ENCODE data around the gene SLC4A5.

SLC4A5 gene

DNA sequence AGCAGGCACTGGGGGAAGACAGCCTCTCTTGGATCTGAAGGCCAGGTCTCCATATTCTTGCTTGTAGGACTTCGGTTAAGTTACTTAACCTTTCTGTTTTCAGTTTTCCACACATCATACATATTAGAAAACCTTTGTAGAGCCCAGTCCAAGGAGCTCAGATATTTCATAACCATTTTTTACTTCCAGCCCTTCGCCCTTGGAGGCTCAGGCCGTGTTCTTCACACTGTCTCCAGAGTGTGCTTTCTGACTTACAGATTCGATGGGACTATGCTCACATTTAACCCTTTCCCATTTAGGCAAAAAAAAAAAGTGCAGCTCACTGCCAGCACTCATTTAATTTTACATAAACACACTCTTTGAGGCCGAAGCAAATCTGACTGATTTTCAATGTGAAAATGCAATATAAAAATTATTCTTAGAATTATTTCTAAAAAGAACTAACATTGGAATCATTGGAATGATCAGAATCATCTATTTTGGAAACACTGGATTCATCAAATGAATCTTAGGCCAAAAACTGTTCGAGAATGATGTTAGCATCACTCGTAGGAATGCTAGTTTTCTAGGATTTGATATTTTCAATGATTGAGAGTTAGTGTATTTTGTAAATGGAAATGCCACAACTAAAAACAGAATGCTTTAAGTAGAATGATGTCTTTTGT, 89.8 kb downstream of the SLC4A5 start:
- TF ChIP-seq, protein P1, sequence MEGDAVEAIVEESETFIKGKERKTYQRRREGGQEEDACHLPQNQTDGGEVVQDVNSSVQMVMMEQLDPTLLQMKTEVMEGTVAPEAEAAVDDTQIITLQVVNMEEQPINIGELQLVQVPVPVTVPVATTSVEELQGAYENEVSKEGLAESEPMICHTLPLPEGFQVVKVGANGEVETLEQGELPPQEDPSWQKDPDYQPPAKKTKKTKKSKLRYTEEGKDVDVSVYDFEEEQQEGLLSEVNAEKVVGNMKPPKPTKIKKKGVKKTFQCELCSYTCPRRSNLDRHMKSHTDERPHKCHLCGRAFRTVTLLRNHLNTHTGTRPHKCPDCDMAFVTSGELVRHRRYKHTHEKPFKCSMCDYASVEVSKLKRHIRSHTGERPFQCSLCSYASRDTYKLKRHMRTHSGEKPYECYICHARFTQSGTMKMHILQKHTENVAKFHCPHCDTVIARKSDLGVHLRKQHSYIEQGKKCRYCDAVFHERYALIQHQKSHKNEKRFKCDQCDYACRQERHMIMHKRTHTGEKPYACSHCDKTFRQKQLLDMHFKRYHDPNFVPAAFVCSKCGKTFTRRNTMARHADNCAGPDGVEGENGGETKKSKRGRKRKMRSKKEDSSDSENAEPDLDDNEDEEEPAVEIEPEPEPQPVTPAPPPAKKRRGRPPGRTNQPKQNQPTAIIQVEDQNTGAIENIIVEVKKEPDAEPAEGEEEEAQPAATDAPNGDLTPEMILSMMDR (IDR thresholded peaks at IDR 0.05; ENCODE audit: control insufficient read depth, insufficient read depth, low read depth, low read length, missing control alignments), result no peak
- DNase-seq (ENCODE audit: low read depth), result no peak
- H3K4me3 ChIP-seq (ENCODE audit: control insufficient read depth, low read depth, low read length), result no peak overlapping the region

DNA sequence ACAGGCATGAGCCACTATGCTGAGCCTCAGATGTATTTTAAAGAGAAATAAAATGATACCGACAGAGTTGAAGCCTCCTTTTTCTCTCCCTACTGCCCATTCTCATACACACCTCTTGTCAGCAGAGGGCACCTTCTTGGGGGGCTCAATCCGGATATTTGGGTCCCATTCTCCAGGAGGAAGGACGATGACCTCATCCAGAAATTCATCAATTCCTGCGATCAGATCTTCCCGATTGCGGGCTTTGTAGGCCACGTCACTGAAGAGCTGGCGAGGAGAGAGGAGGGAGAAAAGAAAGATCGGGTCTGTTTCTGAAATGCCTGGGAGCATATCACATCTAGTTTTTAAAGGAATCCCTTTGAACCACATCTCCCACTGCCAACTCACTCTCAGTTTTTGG, 90.4 kb downstream of the SLC4A5 start:
- no peak for DNase-seq (ENCODE audit: low read depth)
- H3K4me3 ChIP-seq (ENCODE audit: control insufficient read depth, low read depth, low read length), result no peak overlapping the region
- TF ChIP-seq, protein P1 (IDR thresholded peaks at IDR 0.05; ENCODE audit: control insufficient read depth, insufficient read depth, low read depth, low read length, missing control alignments), result no peak

DNA sequence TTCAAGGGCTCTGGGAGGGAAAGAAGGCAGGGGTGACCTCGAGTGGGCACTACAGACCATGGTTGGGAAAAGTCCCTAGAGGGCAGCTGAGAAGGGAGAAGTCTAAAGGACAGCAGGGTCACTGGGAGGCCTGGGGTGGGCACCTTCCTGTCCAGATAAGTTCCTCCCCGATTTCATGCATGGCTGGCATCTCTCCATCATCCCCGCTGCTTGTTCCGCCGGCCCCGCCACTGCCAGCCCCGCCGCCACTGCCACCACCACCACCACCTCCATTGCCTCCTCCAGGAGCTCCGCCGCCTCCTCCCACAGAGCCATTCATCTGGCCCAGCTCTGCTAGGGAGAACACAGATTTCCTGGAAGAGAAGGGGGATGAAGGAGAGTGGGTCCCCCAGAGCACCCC, 91.2 kb downstream of the SLC4A5 start:
- DNase-seq (ENCODE audit: low read depth), result no peak
- no peak overlapping the region for H3K4me3 ChIP-seq (ENCODE audit: control insufficient read depth, low read depth, low read length)
- TF ChIP-seq, protein P1 (IDR thresholded peaks at IDR 0.05; ENCODE audit: control insufficient read depth, insufficient read depth, low read depth, low read length, missing control alignments), result no peak

DNA sequence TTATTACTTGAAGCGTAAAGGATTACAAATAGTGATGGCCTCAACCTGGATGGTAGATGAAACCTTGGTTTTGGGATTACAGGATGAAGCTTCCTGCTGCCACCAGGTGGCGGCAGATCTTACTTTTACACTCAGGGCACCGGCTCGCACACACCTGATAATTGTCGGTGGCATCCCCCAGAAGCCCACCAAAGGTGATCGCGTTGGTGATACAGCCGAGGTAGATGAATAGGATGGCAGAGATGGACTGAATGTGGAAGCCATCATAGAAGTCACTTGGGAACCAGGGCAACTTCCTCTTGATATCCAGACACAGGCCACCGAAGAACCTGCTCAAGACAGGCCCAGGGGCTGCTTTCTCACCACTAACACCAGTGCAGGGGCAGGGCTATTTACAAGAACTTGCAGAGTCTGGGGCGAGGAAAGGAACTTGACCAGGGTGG, 93.0 kb downstream of the SLC4A5 start:
- no peak for DNase-seq (ENCODE audit: low read depth)
- TF ChIP-seq, protein P1 (IDR thresholded peaks at IDR 0.05; ENCODE audit: control insufficient read depth, insufficient read depth, low read depth, low read length, missing control alignments), result peak; percentile 73
- no peak overlapping the region for H3K4me3 ChIP-seq (ENCODE audit: control insufficient read depth, low read depth, low read length)

DNA sequence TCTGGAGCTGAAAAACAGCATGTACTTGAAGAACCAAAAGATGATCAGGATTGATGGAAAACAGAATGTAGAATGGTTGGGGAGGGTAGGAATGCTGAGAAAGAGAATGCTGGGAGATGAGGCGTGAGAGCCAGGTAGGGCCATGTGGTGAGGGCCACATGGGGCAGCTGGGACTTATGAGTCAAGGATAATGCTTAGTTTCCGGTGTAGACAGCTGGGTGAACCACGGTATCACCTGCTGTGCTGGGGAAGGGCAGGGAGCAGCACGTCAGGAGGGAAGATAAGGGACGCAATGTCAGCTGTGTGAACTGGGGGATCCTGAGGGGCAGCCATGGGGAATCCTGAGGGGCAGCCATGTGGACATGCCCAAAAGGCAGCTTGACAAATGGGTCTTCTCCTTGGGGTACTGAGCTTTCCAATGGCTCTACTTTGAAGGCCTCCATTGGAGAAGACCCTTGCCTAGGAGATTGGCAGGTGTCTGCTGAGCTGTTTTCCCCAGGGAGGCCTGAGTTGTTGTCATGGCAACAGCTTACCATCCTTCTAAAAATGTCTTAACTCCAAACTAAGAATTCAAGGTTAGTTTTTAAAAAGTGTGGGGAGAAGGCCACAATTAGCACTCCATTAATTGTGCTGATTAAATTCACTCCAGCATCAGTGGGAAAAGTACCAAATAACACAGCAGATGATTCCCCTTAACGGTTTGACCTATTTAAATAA, 93.7 kb downstream of the SLC4A5 start:
- TF ChIP-seq, protein P1 (IDR thresholded peaks at IDR 0.05; ENCODE audit: control insufficient read depth, insufficient read depth, low read depth, low read length, missing control alignments), result no peak
- H3K4me3 ChIP-seq (ENCODE audit: control insufficient read depth, low read depth, low read length), result no peak overlapping the region
- no peak for DNase-seq (ENCODE audit: low read depth)

DNA sequence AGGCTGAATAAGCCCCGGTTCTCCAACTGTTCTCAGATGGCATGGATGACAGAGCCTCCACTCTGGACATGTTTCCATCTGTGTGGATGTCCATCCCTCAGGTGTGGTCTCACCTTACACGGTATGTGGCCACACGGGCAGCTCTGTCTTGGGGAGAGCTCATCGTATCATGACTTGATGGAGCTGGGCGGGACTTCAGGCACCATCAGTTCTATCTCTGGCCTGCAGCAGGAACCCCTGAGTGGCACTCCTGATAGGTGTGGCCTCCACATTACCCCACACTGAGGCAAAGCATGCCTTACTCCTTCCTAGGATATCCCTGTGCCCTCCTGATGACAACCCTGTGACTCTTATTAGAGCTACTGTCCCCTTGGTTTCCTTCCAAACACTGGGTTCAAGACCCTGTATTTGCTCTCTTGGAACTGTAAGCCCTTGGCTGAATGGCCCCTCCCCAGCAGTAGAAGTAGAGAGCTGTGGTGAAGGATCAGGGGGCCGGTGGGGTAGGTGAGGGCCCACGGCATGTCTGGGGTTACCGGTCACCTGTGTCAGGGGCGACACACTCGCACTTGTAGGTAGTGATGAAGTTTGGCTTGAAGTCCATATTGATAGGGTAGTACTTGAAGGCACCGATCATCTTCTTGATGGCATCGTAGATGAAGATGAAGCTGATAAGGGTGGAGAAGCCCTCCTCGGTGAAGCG, 96.6 kb downstream of the SLC4A5 start:
- TF ChIP-seq, protein P1 (IDR thresholded peaks at IDR 0.05; ENCODE audit: control insufficient read depth, insufficient read depth, low read depth, low read length, missing control alignments), result no peak
- no peak overlapping the region for H3K4me3 ChIP-seq (ENCODE audit: control insufficient read depth, low read depth, low read length)
- no peak for DNase-seq (ENCODE audit: low read depth)

Data from AG09309 (cell line).